ENCODE measurements around the gene WDR26. TPM values are rescaled to one million over a fixed set of nuclear protein-coding genes. Genes with fewer than 3 reads are reported as not detected.
A peak's percentile ranks its signal among the peaks of the same experiment; 100 is the strongest.

WDR26 gene
- total RNA-seq, 1 experiment from 2014 or later, result 81.4 TPM

GRCh38 chr1:224383218-224383617 lies 51.4 kb downstream of the WDR26 start:
- Histone ChIP-seq H3K23ac (ENCODE audit: insufficient read length, low read depth, low read length) (no peak overlapping the region), H3K9me3 (ENCODE audit: control insufficient read depth, low read depth, low read length) (no peaks in the 10 kb centered on the region), H4K8ac (replicated peaks; ENCODE audit: insufficient read length, low read depth, low read length) (no peak overlapping the region), H3T11ph (ENCODE audit: low read length) (no peak overlapping the region), H3K4me1 (ENCODE audit: insufficient read depth, low read length) (no peaks in the 10 kb centered on the region), H3K9ac (ENCODE audit: extremely low read depth, insufficient read length, low read length) (no peak overlapping the region), H3K79me1 (ENCODE audit: insufficient read depth, low read depth, low read length, poor library complexity, severe bottlenecking) (no peaks in the 10 kb centered on the region), H4K5ac (ENCODE audit: insufficient read length, low read depth, low read length) (no peak overlapping the region), H2AK5ac (ENCODE audit: insufficient read length, low read length) (no peak overlapping the region), H3K79me2 (ENCODE audit: insufficient read depth, low read length) (no peaks in the 10 kb centered on the region), H3K27ac (ENCODE audit: insufficient read length, low read depth, low read length) (no peak overlapping the region), H3K23me2 (ENCODE audit: insufficient read length, low read depth, low read length, poor library complexity, severe bottlenecking) (no peaks in the 10 kb centered on the region), H2BK120ac (ENCODE audit: low read depth, low read length, poor library complexity, severe bottlenecking) (no peak overlapping the region), H2BK12ac (ENCODE audit: insufficient read length, low read depth, low read length) (no peak overlapping the region), H2BK15ac (ENCODE audit: low read depth, low read length) (no peak overlapping the region), H3K56ac (ENCODE audit: insufficient read length, low read depth, low read length) (no peak overlapping the region), H3K14ac (ENCODE audit: insufficient read depth, low read length) (no peak overlapping the region), H3K4ac (ENCODE audit: low read depth, low read length) (no peak overlapping the region), H2BK20ac (ENCODE audit: low read depth, low read length, poor library complexity, severe bottlenecking) (no peak overlapping the region), H2BK5ac (ENCODE audit: insufficient read length, low read length) (no peak overlapping the region), H3K4me2 (ENCODE audit: insufficient read depth, insufficient read length, low read length) (no peak overlapping the region), H4K20me1 (ENCODE audit: control insufficient read depth, insufficient read depth, insufficient read length) (no peaks in the 10 kb centered on the region), H4K91ac (ENCODE audit: insufficient read length, low read depth, low read length) (no peak overlapping the region), H3K27me3 (ENCODE audit: insufficient read depth, low read length) (no peaks in the 10 kb centered on the region), H2AFZ (ENCODE audit: low read length) (no peak overlapping the region), H3K18ac (ENCODE audit: insufficient read length, low read depth, low read length) (no peak overlapping the region)
- Mint-ChIP-seq H3K27ac (peak overlapping the region in 1 of 3 experiments; percentile 68; a peak in 2 of 7 replicates), H3K27me3 (ENCODE audit: low read depth) (no peaks in the 10 kb centered on the region), H3K4me1 (no peaks in the 10 kb centered on the region), H3K4me3 (no peak overlapping the region), H3K36me3 (ENCODE audit: insufficient read depth in 1 of 3, low read depth in 3 of 3) (peaks cover 0 to 29% (median 13%) of the 10 kb centered on the region in 3 experiments; a peak in 4 of 7 replicates), H3K9me3 (no peaks in the 10 kb centered on the region)
- no CpG with 5 or more reads among the region's 3 CpGs for WGBS (ENCODE audit: extremely low coverage, insufficient read length, low lambda C conversion rate)
- no peak for DNase-seq
- no peak for TF ChIP-seq CTCF (conservative IDR thresholded peaks at IDR 0.05)

Measured in H9 (cell line).